GM19025 (cell line): ENCODE data around the gene PALM.
"Not testable (repeated sequence)": the region's sequence is repeated elsewhere in the genome, so short reads cannot be mapped to it uniquely, and the experiment has no call there.

Experiments
- ATAC-seq: cut with Tn5 transposase; IDR thresholded peaks from one replicate; pipeline ENCODE4 v1.9.1; 2021; ENCODE audit warnings: mild to moderate bottlenecking, low read depth, moderate library complexity; ENCODE audit not compliant: unreplicated experiment

PALM gene

DNA sequence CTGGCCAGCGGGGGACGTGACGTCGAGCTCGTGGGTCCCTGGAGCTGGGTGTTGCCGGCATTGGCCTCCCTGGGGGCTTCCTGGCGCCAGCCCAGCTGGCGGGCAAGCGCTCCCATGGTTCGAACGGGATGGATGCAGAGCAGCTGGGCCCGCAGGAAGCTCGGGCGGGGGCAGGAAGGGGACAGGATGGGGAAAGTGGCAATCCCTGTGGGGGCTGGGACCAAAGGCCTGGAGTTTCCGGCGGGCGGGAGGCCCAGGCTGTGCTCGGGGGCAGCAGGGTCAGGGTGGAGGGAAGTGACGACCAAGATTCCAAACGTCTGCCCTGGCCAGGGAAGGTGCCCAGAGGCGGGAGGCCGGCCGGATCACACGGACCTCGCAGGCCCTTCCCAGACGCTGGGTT, 19.3 kb downstream of the PALM start:
- ATAC-seq, result no peak

DNA sequence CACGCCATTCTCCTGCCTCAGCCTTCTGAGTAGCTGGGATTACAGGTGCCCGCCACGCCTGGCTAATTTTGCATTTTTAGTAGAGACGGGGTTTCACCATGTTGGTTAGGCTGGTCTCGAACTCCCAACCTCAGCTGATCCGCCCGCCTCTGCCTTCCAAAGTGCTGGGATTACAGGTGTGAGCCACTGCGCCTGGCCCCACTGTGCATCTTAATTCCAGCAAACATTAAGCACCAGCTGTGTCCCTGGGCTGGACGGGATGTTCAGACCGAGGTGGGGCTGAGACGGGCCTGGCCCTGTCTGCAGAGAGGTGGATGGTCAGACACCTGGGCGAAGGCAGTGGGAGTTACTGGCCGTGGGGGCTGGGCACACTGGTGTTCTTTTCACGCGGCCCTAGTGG, 20.8 kb downstream of the PALM start:
- ATAC-seq, result not testable (repeated sequence)

DNA sequence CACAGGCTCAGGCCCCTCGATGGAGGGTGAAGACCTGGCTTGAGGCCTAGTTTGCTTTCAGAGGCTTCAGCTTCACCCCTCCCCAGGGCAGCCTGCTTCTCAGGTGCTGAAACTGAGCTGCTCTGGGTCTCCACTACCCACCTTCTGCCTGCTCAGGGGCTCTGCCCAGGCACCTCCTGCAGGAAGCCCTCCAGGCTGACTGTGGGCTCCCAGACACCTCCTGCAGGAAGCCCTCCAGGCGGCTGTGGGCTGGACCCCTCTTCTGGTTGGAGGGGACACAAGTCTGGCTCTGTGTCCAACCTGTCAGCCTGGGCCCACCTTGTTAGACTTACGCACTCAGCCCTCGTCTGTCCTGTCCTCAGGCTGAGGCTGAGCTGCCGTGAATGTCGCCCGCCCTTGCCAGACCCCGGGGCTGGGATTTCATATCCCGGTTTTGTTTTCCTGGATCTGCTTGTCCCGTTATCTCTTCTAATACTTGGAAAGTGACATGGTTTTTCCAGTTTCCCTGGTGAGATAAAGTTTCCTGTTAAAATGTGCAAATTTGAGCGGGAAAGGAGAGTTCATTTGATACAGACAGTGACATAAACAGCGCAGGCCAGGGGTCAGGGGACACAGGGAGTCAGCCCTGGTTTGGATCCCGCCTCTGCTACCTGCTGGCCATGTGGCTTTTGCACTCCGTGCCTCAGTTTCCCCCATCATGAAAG, 21.4 kb downstream of the PALM start:
- no peak for ATAC-seq

DNA sequence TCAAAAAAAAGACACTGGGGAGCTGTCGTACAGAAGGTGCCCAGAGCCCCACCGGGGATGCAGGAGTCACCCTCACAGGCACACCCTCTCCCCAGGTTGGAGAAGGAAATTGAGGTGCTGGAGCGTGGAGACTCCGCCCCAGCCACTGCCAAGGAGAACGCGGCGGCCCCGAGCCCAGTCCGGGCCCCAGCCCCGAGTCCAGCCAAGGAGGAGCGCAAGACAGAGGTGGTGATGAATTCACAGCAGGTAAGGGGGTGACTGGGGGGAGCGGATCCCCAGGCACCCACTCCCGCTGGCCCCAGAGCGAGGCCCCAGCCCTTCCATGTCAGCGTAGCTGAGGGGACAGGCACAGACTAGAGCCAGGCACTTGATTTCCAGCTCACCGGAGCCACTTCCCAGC, 22.3 kb downstream of the PALM start:
- no peak for ATAC-seq

DNA sequence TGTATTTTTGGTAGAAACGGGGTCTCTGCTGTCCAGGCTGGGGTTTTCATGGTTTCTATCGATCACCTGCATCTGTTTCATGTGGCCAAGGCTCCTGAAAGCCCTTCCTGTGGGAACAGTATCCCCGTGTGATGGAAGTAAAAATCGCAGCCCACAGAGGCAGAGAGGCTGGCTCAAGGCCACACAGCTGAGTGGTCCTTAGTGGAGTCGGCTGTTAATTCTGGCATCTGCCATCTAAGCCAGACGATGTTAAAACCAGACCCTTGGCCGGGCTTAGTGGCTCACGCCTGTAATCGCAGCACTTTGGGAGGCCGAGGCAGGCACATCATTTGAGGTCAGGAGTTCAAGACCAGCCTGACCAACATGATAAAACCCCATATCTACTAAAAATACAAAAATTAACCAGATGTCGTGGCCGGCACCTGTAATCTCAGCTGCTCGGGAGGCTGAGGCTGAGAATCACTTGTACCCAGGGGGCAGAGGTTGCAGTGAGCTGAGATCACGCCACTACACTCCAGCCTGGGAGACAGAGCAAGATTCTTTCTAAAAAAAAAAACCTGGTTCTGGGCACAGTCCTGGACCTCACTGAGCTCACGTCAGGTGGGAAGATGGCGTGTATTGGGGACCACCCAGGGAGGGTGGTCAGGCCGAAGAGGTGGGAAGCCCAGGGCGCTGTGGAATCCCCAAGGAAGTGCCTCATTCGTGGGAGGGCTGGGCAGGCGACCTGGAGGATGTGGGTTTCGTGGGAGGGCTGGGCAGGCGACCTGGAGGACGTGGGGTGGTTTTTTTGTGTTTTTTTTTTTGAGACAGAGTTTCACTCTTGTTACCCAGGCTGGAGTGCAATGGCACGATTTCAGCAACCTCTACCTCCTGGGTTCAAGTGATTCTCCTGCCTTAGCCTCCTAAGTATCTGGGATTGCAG, 23.7 kb downstream of the PALM start:
- ATAC-seq, result no peak

DNA sequence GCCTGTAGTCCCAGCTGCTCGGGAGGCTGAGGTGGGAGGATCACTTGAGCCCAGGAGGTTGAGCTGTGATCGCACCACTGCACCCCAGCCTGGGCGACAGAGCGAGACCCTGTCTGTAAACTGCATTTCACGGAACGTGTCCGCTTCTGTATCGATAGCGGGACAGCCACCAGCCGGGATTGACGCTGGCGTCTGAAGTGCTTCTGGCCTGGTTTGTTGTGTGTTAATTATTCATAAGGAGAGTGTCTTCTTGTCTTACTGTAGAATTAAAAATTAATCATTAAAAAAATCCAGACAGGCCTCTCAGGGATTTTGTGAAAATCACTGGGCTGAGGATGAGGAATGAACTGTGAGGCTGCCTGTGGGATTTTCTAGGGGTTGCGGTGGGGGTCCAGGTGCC, 26.0 kb downstream of the PALM start:
- no peak for ATAC-seq

DNA sequence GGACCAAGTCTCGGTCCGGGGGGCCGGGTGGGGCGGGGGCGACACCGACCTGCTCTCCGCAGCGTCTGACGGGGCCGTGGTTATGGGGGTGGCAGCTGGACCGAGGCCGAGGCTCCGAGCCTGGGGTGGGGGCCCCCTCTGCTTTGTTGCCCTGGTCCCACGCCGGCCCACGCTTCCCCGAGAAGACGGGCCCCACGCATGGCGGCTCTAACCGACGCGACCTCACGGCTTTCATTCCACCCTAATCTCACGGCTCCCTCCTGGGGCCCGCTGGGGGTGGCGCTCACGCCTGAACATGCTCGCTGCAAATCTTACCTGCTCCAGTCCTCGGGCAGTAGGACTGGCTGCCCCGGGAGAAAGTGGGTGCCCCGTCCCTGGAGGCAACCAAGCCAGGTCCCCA, 27.4 kb downstream of the PALM start:
- no peak for ATAC-seq

DNA sequence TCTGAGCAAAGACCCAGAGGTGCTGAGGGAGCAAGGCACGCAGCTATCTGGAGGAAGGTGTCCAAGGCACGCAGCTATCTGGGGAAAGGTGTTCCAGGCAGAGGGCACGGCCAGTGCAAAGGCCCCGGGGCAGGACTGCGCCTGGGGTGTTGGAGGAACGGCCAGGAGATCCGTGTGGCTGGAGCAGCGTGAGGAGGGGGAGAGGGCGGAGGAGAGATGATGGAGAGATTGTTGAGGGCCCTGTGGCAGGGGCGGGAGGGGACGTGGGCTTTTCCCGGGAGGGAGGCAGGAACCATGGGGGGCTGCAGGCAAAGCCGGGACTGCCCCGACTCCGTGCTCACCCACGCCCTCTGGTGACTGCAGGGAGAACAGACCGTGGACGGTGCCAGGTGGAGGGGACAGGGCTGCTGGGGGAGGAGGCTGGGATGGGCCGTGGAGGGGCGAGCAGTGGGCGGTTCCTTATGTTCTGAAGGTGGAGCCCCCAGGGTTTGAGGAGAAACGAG, 28.9 kb downstream of the PALM start:
- ATAC-seq, result no peak

DNA sequence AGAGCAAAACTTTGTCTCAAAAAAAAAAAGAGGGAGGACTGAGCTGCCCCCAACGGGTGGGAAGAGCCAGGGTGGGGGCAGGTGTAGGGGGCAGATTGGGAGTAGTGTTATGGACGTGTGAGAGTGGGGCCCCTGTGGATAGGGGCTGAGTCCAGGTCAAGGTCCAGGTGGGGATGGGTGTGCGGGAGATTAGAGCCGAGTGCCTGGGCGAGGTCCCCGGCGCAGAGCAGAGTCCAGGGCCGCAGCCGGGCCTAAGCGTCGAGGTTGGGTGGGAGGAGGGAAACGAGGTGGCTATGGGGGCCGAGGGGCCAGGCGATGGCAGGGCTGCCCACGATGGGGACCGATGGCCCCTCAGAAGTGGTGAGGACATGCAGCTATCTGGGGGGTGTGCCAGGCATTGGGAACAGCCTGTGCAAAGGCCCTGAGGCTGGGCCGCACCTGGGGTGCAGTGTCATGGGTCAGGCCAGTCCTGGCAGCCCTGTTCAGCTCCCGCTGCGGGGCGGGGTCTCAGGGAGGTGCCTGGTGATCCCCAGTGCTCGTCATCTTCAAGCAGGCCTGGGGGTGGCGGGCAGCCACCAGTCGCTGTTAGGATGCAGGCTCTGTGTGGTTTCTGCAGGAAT, 29.9 kb downstream of the PALM start:
- ATAC-seq, result no peak

DNA sequence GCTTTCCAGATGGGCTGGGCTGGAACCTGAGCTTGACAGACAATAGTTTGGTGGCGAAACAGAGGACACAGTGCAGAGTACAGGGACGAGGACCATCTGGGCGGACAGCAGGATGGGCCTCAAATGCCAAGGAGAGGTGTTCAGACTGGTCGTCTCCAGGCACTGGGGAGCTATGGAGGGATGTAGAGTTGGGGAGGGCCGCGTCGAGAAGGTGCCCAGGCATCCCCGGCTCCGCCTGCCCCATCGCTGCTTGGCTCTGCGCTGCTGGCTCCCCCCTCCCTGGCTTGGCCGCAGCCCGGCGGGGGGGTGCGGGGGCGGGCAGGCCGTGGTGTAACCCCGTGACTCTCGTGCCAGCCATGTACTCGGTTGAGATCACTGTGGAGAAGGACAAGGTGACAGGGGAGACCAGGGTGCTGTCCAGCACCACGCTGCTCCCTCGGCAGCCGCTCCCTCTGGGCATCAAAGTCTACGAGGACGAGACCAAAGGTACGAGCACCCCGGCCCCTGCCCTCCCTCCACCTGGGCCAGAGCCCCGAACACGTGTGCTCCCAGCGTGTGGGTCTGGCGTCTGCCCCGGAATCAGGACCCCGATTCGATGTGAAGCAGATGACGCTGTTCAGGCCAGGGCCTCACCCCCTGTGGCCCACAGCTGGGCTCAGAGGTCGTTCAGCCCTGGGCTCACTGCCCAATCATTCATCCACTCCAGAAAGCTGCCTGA, 31.4 kb downstream of the PALM start:
- no peak for ATAC-seq

DNA sequence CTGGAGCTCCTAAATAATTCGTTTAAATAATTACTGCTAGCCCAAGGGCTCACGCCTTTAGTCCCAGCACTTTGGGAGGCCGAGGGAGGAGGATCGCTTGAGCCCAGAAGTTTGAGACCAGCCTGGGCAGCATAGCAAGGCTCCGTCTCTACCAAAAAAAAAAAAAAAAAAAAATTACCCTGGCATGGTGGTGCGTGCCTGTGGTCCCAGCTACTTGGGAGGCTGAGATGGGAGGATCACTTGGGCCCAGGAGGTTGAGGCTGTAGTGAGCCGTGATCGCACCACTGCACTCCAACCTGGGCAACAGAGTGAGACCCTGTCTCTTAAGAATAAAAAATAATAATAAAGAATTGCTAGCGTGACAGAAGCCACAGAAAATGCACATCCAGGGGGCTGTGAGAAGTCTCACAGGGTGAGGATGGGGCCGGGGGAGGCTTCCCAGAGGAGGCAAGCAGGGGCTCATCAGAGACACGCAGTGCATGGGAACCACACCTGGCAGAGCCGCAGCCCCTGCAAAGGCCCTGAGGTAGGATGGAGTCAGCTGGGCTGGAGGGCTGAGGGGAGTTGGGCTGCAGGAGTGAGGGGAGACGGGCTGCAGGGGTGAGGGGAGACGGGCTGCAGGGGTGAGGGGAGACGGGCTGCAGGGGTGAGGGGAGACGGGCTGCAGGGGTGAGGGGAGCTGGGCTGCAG, 32.2 kb downstream of the PALM start:
- not testable (repeated sequence) for ATAC-seq

DNA sequence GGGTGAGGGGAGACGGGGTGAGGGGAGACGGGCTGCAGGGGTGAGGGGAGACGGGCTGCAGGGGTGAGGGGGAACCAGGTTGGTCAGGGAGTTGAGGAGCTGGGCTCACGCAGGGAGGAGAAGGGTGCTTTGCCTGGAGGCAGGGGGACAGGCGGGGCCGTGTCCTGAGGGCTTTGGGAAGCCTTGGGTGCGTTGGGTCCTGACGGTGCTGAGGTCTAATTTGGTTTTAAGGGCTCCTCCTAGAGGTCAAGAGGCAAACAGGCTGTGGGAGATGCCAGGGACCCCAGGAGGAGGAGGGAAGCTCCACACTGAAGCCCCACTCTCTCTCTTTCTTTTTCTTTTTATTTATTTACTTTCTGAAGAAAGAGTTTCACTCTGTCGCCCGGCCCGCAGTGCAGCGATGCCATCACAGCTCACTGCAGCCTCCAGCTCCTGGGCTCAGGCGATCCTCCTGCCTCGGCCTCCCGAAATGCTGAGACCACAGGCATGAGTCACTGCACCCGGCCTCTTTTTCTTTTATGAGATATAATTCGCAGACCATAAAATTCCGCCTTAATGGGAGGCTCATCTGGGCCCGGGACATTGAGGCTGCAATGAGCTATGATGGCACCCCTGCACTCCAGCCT, 32.9 kb downstream of the PALM start:
- no peak for ATAC-seq

DNA sequence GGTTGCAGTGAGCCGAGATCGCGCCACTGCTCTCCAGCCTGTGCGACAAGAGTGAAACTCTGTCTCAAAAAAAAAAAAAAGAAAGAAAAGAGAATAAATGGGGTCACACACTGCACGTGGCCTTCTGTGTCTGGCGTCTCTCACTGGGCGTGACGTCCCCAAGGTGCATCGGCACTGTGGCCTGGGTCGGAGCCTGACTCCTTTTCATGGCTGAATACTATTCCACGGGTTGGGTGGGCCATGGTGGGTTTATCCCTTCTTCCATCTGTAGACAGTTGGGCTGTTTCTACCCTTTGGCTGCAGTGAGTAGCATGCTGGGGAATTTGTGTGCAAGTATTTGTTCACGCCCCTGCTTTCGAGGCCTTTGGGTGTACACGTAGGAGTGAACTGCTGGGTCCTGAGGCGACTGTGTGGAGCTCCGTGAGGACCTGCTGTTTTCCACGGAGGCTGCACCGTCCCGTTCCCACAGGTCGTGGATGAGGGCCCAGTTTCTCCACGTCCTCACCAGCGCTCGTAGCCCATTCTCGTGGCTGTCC, 33.9 kb downstream of the PALM start:
- no peak for ATAC-seq

DNA sequence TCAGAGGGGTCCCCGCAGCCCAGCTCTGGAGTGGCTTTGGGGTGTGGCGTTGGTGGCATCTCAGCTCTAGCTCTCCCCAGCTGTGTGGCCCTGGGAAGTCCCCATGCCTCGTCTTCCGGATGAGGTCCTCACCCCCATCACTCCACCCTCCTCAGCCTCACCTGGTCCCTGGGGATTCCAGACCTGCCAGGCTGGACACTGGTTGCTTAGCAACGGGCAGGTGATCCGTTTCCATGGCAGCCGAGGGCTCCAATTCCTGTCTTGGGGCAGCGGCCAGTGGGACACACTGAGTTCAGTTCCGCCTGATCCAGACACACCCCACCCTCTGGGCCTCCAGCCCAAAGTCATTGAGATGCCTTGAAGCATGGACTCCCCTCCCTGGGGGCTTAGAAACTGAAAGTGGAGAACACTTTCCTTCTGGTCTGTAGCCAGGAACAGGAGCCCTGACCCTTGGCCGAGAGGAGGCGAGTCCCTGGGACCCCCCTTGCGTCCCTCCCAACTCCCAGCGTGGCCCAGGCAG, 34.5 kb downstream of the PALM start:
- ATAC-seq, result no peak

DNA sequence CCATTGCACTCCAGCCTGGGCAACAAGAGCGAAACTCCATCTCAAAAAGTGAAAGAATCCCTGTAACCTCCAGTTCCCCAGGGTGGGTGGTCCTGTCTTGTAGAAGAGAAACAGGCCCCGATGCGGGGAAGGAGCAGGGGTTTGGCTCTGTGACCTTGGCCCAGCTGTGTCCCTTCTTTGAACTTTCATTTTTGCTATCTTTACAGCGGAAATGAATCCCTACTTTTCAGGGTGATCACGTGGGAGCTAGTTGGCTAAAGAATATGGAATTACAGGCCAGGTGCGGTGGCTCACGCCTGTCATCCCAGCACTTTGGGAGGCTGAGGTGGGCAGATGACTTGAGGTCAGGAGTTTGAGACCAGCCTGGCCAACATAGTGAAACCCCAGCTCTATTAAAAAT, 36.4 kb downstream of the PALM start:
- not testable (repeated sequence) for ATAC-seq

DNA sequence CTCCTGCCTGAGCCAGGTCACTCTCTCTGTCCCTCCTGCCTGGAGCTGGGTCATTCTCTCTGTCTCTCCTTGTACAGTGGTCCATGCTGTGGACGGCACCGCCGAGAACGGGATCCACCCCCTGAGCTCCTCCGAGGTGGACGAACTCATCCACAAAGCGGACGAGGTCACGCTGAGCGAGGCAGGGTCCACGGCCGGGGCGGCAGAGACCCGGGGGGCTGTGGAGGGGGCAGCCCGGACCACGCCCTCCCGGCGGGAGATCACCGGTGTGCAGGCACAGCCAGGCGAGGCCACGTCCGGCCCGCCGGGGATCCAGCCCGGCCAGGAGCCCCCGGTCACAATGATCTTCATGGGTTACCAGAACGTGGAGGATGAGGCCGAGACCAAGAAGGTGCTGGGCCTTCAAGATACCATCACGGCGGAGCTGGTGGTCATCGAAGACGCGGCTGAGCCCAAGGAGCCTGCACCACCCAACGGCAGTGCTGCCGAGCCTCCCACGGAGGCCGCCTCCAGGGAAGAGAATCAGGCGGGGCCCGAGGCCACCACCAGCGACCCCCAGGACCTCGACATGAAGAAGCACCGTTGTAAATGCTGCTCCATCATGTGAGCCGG, 37.6 kb downstream of the PALM start:
- ATAC-seq, result no peak

DNA sequence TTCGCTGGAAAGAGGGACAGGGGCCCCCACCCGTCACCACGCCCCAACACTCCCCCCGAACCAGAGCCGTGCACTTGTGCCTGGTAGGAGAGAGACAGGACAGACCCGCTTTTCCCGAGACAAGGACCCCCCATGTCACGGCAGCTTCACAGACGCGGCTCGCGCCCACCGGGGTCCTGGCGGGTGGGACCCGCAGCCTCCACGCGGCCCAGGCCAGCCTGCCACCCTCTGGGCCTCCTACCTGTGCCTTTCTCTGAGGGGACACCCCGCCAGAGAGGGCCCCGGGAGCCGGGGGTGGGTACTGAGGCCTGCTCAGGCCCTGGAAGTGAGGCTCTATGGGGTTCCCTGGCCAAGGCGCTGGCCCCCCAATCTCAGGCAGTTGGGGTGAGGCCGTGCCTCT, 38.2 kb downstream of the PALM start:
- no peak for ATAC-seq

DNA sequence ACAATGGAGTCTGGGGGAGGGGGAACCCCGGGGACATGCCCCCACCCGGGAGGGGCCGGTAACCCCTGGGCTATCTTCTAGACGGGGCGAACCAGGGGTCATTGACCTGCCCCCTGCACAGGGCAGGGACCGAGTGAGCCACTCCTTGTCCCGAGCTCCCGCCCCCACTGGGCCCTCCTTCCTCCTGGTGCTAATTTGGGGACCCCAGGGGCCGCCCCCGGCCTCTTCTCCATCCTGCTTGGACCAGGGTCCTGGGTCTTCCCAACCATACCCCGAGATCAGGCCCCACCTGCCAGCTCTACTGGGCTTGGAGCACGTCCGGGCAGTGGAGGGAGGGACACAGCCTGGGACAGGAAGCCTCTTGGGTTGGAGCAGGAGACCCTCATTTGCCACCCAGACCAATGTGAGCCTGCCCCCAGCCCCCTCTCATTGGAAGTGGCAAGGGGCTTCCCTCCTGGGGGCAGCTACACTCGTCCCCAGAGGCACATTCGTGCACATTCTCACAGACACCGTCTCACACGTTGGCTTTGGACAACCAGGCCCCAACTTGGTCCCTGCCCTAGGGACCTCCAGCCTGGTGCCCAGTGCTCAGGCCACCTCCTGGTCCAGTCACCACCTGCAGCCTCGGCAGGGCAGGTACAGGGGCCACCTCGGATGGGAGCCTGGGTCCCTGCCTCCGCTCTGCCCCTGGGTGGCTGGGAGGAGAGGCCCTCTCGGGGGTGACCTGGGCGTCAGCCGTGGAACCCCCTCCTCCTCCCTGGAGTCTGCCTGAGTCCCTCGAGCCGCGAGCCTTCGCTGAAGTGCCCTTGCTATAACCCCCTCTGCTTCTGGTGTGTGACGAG, 38.9 kb downstream of the PALM start:
- no peak for ATAC-seq
